Measurements from ENCODE around the gene HSD11B1L.

HSD11B1L gene

DNA sequence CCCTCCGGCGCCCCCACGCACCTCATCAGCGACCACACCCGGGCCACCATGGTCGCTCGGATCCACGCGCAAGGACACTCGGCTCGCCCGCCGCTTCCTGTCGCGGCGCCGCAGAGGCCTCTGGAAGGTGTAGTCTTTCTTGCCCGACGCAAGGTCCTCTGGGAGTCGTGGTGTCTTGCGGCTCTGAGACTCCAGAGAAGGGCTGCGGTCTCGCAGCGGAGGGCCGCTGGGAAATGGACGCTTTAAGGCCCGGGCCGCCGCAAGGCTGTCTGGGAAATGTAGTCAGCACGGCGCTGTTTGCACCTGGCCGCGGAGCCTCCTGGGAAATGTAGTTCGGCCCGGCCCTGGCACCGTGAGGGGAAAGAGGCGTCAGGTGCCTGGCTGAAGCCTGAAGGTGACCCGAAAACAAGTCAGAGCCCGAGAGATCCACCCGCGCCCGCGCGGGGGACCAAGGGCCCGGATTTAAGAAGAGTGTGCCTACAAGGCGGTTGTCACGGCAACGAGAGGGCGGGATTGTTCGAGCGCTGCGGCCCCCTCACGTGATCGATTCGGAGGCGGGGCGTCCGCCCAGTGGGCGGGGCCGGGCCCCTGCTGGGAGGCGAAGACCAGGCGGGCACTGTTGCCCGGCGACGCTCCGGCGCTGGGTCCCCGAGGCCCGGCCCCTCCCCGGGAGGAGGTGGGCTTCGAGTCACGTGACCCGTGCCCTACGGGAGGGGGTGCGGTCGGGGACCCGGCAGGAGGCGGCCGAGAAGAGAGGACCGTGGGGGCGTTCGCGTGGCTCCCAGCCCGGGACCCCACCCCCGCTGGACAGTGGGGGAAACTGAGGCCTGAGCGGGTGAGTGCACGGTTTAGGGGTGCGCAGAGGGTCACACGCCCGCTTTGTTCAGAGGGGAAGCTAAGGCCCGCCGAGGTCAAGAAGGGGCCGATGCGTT, at the start of gene HSD11B1L, which contains the start of gene MICOS13:
Gene HSD11B1L, plus strand, starts transcription at position 591 of the 932 bp plus-strand sequence. CDS start 3,806 bp downstream, outside the sequence.
Gene MICOS13, minus strand, starts transcription at position 80 of the 932 bp plus-strand sequence. Its CDS starts 30 bp downstream, at position 50.
- peak; percentile 97 to 99 (median 98) for DNase-seq

- DNase-seq: no peak
Observed at GRCh38 chr19:5631567-5632240, 49.1 kb upstream of the HSD11B1L start.

DNA sequence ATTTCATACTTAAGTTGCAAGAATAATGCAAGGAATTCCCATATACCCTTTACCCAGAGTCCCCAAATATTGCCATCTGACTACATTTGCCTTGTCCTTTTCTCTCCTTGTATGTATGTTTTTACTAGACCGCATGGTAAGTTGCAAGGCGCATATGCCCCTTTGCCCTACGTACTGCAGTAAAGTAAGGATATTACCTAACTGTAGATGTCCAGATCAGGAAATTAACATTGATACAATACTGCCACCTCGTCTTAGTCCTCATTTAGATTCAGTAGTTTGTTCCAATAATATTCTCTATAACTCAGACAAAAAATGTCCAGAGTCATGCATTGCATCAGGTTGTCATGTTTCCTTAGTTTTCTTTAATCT, 48.6 kb upstream of the HSD11B1L start:
- DNase-seq: no peak

- DNase-seq: no peak
Observed at GRCh38 chr19:5632657-5633056, 48.2 kb upstream of the HSD11B1L start.

DNA sequence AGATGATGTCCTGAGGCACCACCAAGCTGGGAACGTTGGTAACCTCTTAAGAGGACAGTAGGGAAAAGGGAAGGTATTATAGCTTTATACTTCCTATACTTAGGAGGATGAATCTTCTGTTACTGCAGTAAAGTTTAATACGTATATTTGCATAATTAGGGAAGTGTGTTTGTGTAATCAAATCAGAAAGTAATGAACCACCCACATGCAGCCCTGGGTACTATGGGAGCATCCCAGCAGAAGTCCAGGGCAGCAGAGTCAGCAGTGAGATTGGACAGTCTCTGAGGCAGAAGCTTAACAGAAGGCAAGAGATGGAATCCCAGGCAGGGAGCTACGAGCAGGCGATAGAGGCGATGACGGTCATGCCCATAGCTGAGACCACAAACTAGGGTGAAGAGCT, 45.4 kb upstream of the HSD11B1L start:
- DNase-seq: no peak

DNA sequence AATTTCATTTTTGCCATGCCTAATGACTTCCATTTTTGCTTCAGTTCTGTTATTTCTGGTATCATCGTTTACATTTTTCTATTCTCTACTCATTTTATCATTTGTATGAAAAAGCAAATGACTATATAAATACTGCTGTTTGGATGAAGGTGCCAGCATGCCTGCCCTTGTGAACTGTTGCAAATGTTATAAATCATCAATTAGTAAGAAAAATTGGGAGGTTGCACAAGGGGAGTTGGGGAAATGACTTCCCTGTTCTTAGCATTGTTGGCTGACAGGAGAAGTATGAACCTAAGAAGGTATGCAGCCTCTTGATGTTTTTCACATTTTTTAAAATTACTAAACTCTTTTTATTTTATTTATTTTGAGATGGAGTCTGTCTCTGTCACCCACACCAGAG, 42.9 kb upstream of the HSD11B1L start:
- no peak for DNase-seq

- DNase-seq: no peak
Observed at GRCh38 chr19:5641171-5641570, 39.7 kb upstream of the HSD11B1L start.

DNA sequence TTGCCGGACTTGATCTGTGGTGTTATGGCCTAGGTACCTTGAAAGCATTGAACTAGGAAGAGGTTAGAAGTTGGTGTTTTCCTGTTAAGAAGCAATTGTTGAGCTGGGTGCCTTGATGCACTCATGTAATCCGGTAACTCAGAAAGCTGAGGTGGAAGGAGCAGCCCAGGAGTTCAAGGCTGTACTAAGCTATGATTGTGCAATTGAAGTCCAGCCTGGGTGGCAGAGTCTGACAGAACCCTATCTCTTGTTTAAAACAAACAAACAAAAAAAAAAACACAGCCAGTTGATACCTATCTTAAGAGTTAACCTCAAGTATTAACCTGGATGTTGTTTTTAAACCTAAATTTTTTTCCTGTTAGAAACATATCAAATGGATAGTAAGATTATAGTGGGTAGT, 38.6 kb upstream of the HSD11B1L start:
- no peak for DNase-seq

DNA sequence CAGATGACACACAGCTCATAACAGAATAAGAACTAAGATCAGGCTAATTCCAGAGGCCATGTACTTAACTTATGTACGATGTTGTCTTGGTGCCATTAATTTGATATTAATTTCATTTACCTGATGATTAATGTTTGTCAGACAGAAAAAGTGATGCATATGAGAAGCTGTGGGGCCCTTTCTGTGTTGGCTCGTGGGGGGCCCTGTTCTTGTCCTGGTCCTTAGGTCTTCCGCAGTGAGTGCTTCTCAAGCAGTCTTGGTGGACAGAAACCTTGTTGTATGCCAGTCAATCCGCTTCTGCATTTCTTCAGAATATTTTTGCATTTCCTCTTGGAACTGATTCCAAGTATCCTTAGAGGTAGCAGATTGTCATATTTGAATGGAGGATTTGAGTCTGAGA, 37.8 kb upstream of the HSD11B1L start:
- no peak for DNase-seq

GRCh38 chr19:5644037-5644436, 36.8 kb upstream of the HSD11B1L start:
- no peak for DNase-seq

DNA sequence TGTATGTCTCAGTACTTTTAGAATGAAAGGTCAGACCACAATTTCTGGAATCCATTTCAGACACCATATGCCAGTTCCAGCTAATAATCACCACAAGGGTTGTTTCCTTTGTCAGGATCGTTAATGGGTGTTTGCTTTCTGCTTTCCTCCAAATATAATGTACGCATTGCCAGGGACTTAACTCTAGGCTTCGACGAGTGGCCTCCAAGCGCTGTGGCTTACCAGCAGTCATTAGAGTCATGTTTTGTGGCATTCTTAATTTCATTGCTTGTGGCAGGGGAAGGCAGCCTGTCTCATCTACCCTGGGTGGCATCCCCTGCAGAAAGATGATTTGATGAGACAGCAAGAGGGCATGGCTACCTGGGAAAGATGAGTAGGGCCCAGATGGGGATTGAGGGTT, 35.4 kb upstream of the HSD11B1L start:
- no peak for DNase-seq

DNA sequence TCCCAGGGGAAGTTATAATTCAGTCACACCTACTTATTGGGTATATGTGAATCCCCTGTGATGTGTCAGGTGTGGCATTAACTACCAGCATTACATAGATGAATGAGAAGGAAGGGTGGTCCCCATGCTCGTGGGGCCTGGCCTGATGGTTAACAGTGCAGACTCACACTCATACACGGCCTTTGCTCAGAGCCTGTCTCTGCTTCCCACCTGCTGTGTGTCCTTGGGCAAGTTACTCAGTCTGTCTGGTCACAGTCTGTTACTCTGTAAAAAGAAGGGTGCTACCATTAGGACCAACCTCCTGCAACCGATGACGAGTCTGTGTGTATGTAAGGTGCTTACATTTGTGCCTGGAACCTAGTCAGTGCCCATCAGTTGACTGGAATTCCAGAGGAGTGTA, 34.1 kb upstream of the HSD11B1L start:
- DNase-seq: no peak

DNA sequence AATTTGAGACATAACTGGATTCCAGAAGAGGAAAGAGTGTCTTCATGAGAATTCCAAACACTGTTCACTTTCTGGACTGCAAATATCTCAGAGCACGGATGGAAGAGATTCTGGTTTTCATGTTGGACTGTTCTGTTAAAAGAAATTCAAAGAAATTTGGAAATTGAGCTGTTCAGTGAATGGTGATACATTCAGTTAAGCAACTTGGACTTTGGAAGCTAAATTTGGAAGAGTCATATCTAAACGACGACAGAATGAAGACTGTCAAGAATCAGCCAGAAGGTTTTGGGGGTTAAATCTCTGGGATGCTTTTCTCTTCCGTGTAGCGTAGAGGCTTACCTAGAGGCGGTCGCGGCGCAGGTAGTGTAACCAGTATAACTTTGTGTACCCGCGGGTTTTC, 32.4 kb upstream of the HSD11B1L start:
- no peak for DNase-seq

- no peak for DNase-seq
Observed at GRCh38 chr19:5651361-5651760, 29.5 kb upstream of the HSD11B1L start.

DNA sequence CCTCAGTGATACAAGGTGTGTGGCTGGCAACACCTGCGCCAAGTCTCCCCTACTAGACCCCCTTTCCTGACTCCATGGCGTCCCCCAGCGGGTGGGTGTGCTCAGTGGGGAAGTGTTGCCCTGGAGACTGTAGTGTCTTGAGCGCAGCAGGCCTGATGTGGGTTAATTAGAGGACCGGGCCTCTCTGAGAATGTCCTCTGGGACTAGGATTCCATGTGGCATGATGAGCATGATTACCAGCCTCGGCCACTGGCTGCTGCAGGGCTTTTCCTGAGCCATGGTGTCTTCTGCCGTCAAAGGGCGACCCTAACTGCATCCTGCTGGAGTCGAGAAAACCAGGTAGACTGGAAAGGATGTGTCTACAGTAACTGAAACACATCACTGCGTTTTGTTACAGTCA, 28.6 kb upstream of the HSD11B1L start:
- DNase-seq: no peak

- no peak for DNase-seq
Observed at GRCh38 chr19:5654931-5655330, 25.9 kb upstream of the HSD11B1L start.

- DNase-seq: no peak
Observed at GRCh38 chr19:5655412-5655811, 25.4 kb upstream of the HSD11B1L start.

DNA sequence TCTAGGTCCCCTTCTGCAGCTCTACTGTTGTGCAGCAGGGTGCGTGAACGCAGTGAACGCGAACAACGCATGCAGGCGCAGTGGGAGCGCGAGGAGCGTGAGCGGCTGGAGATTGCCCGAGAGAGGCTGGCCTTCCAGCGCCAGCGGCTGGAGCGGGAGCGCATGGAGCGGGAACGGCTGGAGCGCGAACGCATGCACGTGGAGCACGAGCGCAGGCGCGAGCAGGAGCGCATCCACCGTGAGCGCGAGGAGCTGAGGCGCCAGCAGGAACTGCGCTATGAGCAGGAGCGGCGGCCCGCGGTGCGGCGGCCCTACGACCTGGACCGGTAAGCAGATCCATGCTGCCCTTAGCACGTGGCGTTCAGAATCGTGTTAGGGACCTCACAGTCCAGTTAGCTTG, 19.3 kb upstream of the HSD11B1L start:
- DNase-seq: no peak

GRCh38 chr19:5663904-5664303, 16.9 kb upstream of the HSD11B1L start:
- no peak for DNase-seq

DNA sequence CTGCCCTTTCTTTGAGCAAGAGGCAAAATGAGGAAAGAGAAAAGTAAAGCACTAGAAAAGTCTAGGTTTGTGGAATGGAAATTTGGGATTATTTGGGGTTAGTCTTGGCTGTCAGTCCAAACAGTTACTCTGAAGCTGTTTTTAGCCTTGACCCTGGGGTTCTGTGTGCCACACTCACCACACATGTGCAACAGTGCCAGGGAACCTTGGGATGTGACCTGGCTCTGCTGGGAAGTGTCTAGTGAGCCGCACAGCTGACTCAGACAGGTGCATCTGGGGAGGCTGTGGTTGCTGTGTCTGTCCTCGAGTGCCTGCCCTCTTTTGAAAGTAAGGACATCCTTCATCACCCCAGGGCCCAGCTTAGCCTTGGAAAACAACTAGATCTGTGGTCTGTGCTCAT, 16.3 kb upstream of the HSD11B1L start:
- DNase-seq: no peak

DNA sequence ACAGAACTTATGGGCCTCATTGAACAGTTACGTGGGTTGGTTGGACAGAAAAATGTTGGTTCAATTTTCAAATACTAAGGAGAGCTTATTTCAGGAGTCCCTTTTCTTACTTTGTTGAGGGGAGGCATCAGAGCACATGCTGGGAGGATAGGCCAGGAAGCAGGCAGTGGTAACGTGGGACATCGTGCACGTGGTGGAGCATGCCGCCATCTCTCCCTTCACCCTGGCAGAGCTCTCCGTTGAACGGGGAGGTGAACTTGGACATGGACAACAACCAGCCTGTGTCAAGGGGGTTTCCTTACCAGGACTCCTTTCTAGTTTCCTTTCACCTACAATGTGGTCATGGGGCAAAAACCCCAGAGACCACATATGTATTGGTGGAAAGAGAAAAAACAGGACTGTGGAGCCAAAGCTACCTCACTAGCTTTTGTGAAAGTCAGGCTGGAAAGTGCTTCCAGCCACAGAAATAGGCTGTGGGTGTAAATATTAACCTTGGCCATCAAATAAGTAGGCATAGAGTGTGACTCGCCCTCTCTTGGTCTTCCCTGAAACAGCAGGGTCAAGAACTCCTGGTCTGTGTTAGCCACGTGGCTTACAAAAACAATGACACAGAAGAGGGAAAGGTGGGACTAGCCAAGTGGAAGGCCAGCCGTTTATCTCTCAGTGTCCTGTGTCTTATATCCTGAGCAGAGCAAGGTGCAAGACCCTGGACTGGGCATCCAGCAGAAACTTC, 14.9 kb upstream of the HSD11B1L start:
- DNase-seq: no peak

DNA sequence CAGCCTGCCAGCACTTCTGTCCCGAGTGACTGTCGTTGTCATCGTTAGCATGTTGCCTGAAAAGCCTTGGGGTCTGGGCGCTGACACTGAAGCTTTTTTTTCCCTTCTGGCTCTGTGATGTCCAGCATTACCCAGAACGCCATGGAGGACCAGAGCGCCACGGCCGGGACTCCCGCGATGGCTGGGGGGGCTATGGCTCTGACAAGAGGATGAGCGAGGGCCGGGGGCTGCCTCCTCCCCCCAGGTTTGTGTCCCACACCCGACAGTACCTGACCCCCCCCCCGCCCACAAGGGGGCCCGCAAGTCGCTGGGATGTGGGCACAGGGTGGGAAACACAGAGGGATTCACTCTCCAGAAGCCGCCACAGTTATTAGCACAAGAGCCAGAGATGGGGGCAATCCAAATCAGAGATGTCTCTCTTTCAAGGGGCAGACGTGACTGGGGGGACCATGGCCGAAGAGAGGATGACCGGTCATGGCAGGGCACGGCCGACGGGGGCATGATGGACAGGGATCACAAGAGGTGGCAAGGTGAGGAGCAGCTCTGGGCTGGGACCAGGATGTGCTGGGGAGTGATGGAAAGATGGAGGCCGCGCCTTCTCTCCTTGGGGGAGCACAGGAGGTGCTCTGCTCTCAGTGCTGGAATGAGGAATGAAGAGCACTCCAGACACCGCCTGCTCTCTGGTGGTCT, 13.8 kb upstream of the HSD11B1L start:
- no peak for DNase-seq

DNA sequence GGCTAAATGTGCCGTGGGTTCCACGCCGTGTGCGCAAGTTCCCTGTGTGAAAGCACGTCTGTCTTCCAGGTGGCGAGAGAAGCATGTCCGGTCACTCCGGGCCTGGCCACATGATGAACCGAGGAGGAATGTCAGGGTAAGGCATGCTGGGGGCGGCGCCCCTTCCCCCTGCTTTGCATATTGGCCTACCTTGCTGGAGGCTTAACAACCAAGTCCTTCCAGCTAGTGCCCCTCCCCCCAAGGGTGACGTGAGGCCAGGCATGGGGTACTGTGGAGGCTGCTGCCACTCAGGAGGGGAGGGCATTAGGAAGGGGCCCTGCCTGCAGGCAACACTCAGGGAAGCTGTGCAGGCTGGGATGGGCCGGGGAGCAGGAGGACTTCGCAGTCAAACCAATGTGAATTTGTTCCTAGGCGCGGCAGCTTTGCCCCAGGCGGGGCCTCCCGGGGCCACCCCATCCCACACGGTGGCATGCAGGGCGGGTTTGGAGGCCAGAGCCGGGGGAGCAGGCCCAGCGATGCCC, 13.0 kb upstream of the HSD11B1L start:
- no peak for DNase-seq
